Tibial nerve (tissue), 4 donors: ENCODE data around the gene KCNRG. TPM values are rescaled to one million over a fixed set of nuclear protein-coding genes. Genes with fewer than 3 reads are reported as not detected.
"Not testable (repeated sequence)": the region's sequence is repeated elsewhere in the genome, so short reads cannot be mapped to it uniquely, and the experiment has no call there.

Experiments
- DNase-seq, 2 donors: peaks; one replicate each; pipeline ENCODE4 v3.0.0-alpha.2; 2019; ENCODE audit warnings: low spot score in 2 of 2
- H3K27ac ChIP-seq, 4 donors: fragments of 200-600 bp; sonication (generic) in 3 of 4; one replicate each; pipeline ENCODE4 v1.5.1; 2017 to 2019; ENCODE audit warnings: mild to moderate bottlenecking in 1 of 4
- H3K27me3 ChIP-seq, 2 donors: fragments of 200-600 bp; sonication (generic) in 1 of 2; one replicate each; pipeline versions ENCODE4 v1.5.1 to v1.6.0; 2017 to 2019
- H3K36me3 ChIP-seq, 3 donors: fragments of 200-600 bp; sonication (generic); one replicate each; pipeline ENCODE4 v1.5.1; 2018 to 2019
- H3K4me1 ChIP-seq, 4 donors: fragments of 200-600 bp; sonication (generic) in 3 of 4; one replicate each; pipeline ENCODE4 v1.5.1; 2017 to 2019
- H3K4me3 ChIP-seq, 4 donors: fragments of 200-600 bp; sonication (generic) in 3 of 4; one replicate each; pipeline ENCODE4 v1.5.1; 2017 to 2019; ENCODE audit warnings: mild to moderate bottlenecking in 1 of 4, moderate library complexity in 1 of 4
- H3K9me3 ChIP-seq, 4 donors: fragments of 200-600 bp; sonication (generic) in 3 of 4; one replicate each; pipeline ENCODE4 v1.5.1; 2017 to 2019
- CTCF ChIP-seq, 5 experiments: fragments of 200-600 bp in 3 of 5; fragments of 450-650 bp in 2 of 5; sonication (generic) in 3 of 5; IDR thresholded peaks; one replicate each; pipeline ENCODE4 v1.5.1; 2016 to 2019; ENCODE audit warnings: antibody characterized with exemption in 5 of 5, mild to moderate bottlenecking in 3 of 5, moderate library complexity in 2 of 5
- EP300 ChIP-seq, 2 donors: sonication (generic); formaldehyde crosslinking; IDR thresholded peaks; one replicate each; pipeline ENCODE4 v1.6.1; 2017; ENCODE audit warnings: antibody characterized with exemption in 2 of 2, mild to moderate bottlenecking in 1 of 2
- POLR2A ChIP-seq, 2 donors: fragments of 450-650 bp; IDR thresholded peaks; one replicate each; pipeline ENCODE4 v1.6.1; 2017; ENCODE audit warnings: antibody characterized with exemption in 2 of 2, mild to moderate bottlenecking in 2 of 2, moderate library complexity in 2 of 2
- WGBS, 2 donors: methylation state at CpG; one replicate each; pipeline ENCODE4 v1.1.5; 2018; 5-methylcytosine and 5-hydroxymethylcytosine counted together
- total RNA-seq, 4 donors: library from RNA; depleted of rRNA; stranded (reverse); fragments of >200 nt; gene quantifications; one replicate each; pipeline ENCODE4 v1.1.0, GENCODE V29; 2016

Gene KCNRG
- total RNA-seq, 4 donors from 2014 or later, result 0.60 to 2.4 (median 1.6) TPM

GRCh38 chr13:50055454-50055853, 40.2 kb downstream of the KCNRG start:
- Histone ChIP-seq H3K4me3 (no peak overlapping the region), H3K27me3 (no peaks in the 10 kb centered on the region), H3K27ac (no peak overlapping the region), H3K9me3 (peaks cover 0 to 10% (median 0%) of the 10 kb centered on the region in 4 donors), H3K36me3 (peaks cover 0 to 33% (median 0%) of the 10 kb centered on the region in 3 donors), H3K4me1 (no peaks in the 10 kb centered on the region)
- TF ChIP-seq CTCF (IDR thresholded peaks at IDR 0.05), result no peak
- TF ChIP-seq POLR2A (IDR thresholded peaks at IDR 0.05), result no peak
- TF ChIP-seq EP300 (IDR thresholded peaks at IDR 0.05), result no peak
- DNase-seq, result no peak
- WGBS, 2 donors, result 81 to 88% methylated on average over 1 of the region's 1 CpG

- Histone ChIP-seq H3K36me3 (peaks cover 0 to 19% (median 0%) of the 10 kb centered on the region in 3 donors), H3K4me1 (peaks cover 0 to under 1% (median 0%) of the 10 kb centered on the region in 4 donors), H3K27ac (no peak overlapping the region), H3K27me3 (no peaks in the 10 kb centered on the region), H3K9me3 (no peaks in the 10 kb centered on the region), H3K4me3 (no peak overlapping the region)
- 94 to 100% methylated on average over 1 of the region's 1 CpG for WGBS, 2 donors
- DNase-seq, result no peak
- no peak for TF ChIP-seq EP300 (IDR thresholded peaks at IDR 0.05)
- no peak for TF ChIP-seq CTCF (IDR thresholded peaks at IDR 0.05)
- TF ChIP-seq POLR2A (IDR thresholded peaks at IDR 0.05), result no peak
These were observed 45.5 kb downstream of the KCNRG start for GRCh38 chr13:50060718-50061117.

GRCh38 chr13:50062336-50062735, 47.1 kb downstream of the KCNRG start:
- WGBS, 2 donors, result 94 to 97% methylated on average over 7 of the region's 7 CpGs
- not testable (repeated sequence) for H3K9me3 ChIP-seq, H3K27ac ChIP-seq, H3K27me3 ChIP-seq, H3K4me3 ChIP-seq, H3K4me1 ChIP-seq, DNase-seq
- peaks cover 0 to 36% (median 0%) of the 10 kb centered on the region in 3 donors for H3K36me3 ChIP-seq

DNA sequence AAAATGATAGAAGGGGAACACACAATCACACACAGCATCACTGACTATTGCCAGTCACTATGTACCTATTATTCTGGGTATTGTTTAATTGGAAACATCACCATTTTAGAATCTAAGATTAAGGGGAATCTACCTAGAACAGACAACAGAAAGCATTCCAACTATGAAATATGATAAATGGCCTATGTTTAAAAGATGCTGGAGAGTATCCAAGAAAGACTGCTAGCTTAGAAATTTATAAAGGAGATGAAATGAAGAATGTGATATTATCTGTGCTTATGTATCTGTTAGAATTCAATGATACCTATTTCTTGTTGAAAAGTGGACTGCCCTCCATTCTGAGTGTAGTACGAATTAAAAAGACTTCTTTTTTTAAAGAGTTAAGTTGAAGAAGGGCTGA, 50.5 kb downstream of the KCNRG start:
- Histone ChIP-seq H3K4me3 (no peak overlapping the region), H3K36me3 (peaks cover 0 to 33% (median 0%) of the 10 kb centered on the region in 3 donors), H3K4me1 (peaks cover 0 to 32% (median 6%) of the 10 kb centered on the region in 4 donors), H3K27ac (peak overlapping the region in 1 of 4 donors; percentile 1), H3K9me3 (no peaks in the 10 kb centered on the region), H3K27me3 (no peaks in the 10 kb centered on the region)
- TF ChIP-seq POLR2A (IDR thresholded peaks at IDR 0.05), result no peak
- WGBS, 2 donors, result 74 to 94% methylated on average over 1 of the region's 1 CpG
- no peak for DNase-seq

DNA sequence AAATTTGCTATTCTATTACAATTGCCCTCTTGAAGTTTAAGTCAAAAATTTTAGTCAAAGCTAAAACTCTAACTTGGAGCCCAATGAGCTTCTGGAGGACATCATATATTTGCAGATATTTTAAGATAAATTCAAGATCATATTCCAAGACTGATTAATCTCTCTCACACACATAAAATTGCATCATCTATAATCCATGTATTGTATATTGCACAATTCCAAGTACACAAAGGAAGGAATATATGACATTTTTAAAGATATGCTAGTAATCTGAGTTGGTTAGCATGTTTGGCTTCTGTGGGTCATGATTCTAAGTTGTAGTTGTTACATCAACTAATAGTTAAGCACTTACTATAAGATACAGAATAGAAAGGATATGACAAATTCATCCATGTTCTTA, 53.3 kb downstream of the KCNRG start:
- H3K9me3 ChIP-seq, result no peaks in the 10 kb centered on the region
- H3K36me3 ChIP-seq, result peaks cover 0 to 24% (median 0%) of the 10 kb centered on the region in 3 donors
- no peak for DNase-seq
- no peaks in the 10 kb centered on the region for H3K27me3 ChIP-seq
- peaks cover 0 to 56% (median 14%) of the 10 kb centered on the region in 4 donors for H3K4me1 ChIP-seq
- no peak overlapping the region for H3K4me3 ChIP-seq
- no peak for TF ChIP-seq POLR2A (IDR thresholded peaks at IDR 0.05)
- TF ChIP-seq CTCF (IDR thresholded peaks at IDR 0.05), result no peak
- no peak for TF ChIP-seq EP300 (IDR thresholded peaks at IDR 0.05)
- H3K27ac ChIP-seq, result no peak overlapping the region

- TF ChIP-seq CTCF (IDR thresholded peaks at IDR 0.05), result no peak
- TF ChIP-seq EP300 (IDR thresholded peaks at IDR 0.05), result no peak
- TF ChIP-seq POLR2A (IDR thresholded peaks at IDR 0.05), result no peak
- 59 to 63% methylated on average over 1 of the region's 1 CpG for WGBS, 2 donors
These were observed 54.0 kb downstream of the KCNRG start for GRCh38 chr13:50069261-50069660.

More at GRCh38 chr13:50069261-50069660, 54.0 kb downstream of the KCNRG start:
- peaks cover 0 to 24% (median 0%) of the 10 kb centered on the region in 3 donors for H3K36me3 ChIP-seq
- peak overlapping the region in 1 of 4 donors; percentile 13 for H3K27ac ChIP-seq
- no peaks in the 10 kb centered on the region for H3K27me3 ChIP-seq
- H3K4me3 ChIP-seq, result no peak overlapping the region
- DNase-seq, result no peak
- peaks cover 0 to 61% (median 14%) of the 10 kb centered on the region in 4 donors for H3K4me1 ChIP-seq
- no peaks in the 10 kb centered on the region for H3K9me3 ChIP-seq
